Stimulated activated CD4-positive, alpha-beta T cell treated with anti-CD3 and anti-CD28 coated beads, Interleukin-15, amount 100 ng/mL, for 48 hours (primary cell): ENCODE results near the gene SEMA5A.

ENCODE experiments used
- DNase-seq, 2 donors: peaks; one replicate each; pipeline ENCODE4 v3.0.0-alpha.2; 2020; ENCODE audit warnings: low read depth in 2 of 2

SEMA5A gene

GRCh38 chr5:9279774-9280173 lies 266.1 kb downstream of the SEMA5A start:
- no peak for DNase-seq

GRCh38 chr5:9278921-9279603 lies 266.8 kb downstream of the SEMA5A start:
- DNase-seq = no peak

- no peak for DNase-seq
Measured at GRCh38 chr5:9269014-9269413, 276.9 kb downstream of the SEMA5A start.

- no peak for DNase-seq
Measured at GRCh38 chr5:9268226-9268625, 277.6 kb downstream of the SEMA5A start.

- DNase-seq = no peak
Measured at GRCh38 chr5:9265441-9266287, 280.2 kb downstream of the SEMA5A start.

- DNase-seq = no peak
Measured at GRCh38 chr5:9264301-9264700, 281.6 kb downstream of the SEMA5A start.

- DNase-seq = no peak
Measured at GRCh38 chr5:9263656-9264055, 282.2 kb downstream of the SEMA5A start.

- no peak for DNase-seq
Measured at GRCh38 chr5:9251379-9251980, 294.4 kb downstream of the SEMA5A start.

GRCh38 chr5:9249231-9249630 lies 296.6 kb downstream of the SEMA5A start:
- DNase-seq = no peak

- DNase-seq = no peak
Measured at GRCh38 chr5:9245071-9245470, 300.8 kb downstream of the SEMA5A start.

GRCh38 chr5:9244417-9244816 lies 301.5 kb downstream of the SEMA5A start:
- no peak for DNase-seq

GRCh38 chr5:9241479-9242305 lies 304.2 kb downstream of the SEMA5A start:
- DNase-seq = no peak

GRCh38 chr5:9240431-9240830 lies 305.4 kb downstream of the SEMA5A start:
- DNase-seq = no peak

- DNase-seq = no peak
Measured at GRCh38 chr5:9239626-9240025, 306.2 kb downstream of the SEMA5A start.

- no peak for DNase-seq
Measured at GRCh38 chr5:9239071-9239470, 306.8 kb downstream of the SEMA5A start.

GRCh38 chr5:9233712-9234111 lies 312.2 kb downstream of the SEMA5A start:
- no peak for DNase-seq

- DNase-seq = no peak
Measured at GRCh38 chr5:9233035-9233434, 312.8 kb downstream of the SEMA5A start.

- DNase-seq = no peak
Measured at GRCh38 chr5:9231842-9232241, 314.0 kb downstream of the SEMA5A start.

GRCh38 chr5:9230355-9230754 lies 315.5 kb downstream of the SEMA5A start:
- no peak for DNase-seq

GRCh38 chr5:9226016-9226536 lies 319.8 kb downstream of the SEMA5A start:
- DNase-seq = no peak

- DNase-seq = no peak
Measured at GRCh38 chr5:9222054-9222976, 323.6 kb downstream of the SEMA5A start.
